GM12872 (cell line): ENCODE measurements around the gene GRM1.

Experiments used
- TF ChIP-seq, protein P1 (sequence below): IDR thresholded peaks from 3 replicates; pipeline ENCODE4 v1.5.1; 2011; ENCODE audit warnings: low read depth, mild to moderate bottlenecking, low read length, moderate library complexity; ENCODE audit not compliant: insufficient read depth

The GRM1 gene

DNA sequence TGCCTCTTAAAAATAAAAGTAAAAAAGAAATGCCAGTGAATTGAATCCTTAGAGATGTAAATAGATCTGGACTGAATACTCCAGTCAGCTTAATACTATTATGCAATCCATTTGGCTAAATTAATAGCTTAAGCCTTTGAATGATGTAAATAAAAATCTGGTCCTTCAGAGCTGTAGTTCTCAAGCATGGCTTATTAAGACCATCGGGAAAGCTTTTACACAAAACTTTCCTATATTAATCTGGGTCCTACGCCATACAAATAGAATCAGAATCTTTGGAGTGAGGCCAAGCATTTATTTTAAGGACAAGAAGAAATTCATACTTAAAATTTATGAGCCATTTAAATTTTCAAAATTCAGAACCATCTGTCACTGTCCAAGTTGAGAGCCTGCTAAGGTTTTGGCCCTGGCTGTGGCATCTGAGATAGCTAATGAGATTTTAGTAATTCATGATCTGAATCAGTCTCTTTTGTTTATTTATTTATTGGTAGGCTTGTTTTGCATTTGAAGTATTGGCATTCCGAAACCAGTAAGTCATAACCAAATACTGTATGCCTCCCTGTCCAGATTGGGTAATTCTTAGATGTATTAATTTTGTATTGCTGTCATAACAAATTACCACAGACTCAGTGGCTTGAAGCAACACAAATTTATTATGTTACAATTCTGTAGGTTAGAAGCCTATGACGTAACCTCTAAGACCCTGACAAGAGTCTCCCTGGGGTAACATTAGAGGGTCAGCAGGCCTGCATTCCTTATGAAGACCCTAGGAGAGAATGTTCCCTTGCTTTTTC, 286.7 kb downstream of the GRM1 start:
- TF ChIP-seq, protein P1, sequence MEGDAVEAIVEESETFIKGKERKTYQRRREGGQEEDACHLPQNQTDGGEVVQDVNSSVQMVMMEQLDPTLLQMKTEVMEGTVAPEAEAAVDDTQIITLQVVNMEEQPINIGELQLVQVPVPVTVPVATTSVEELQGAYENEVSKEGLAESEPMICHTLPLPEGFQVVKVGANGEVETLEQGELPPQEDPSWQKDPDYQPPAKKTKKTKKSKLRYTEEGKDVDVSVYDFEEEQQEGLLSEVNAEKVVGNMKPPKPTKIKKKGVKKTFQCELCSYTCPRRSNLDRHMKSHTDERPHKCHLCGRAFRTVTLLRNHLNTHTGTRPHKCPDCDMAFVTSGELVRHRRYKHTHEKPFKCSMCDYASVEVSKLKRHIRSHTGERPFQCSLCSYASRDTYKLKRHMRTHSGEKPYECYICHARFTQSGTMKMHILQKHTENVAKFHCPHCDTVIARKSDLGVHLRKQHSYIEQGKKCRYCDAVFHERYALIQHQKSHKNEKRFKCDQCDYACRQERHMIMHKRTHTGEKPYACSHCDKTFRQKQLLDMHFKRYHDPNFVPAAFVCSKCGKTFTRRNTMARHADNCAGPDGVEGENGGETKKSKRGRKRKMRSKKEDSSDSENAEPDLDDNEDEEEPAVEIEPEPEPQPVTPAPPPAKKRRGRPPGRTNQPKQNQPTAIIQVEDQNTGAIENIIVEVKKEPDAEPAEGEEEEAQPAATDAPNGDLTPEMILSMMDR, result no peak

GRCh38 chr6:146316175-146316495, 287.3 kb downstream of the GRM1 start:
- TF ChIP-seq, protein P1, result no peak

DNA sequence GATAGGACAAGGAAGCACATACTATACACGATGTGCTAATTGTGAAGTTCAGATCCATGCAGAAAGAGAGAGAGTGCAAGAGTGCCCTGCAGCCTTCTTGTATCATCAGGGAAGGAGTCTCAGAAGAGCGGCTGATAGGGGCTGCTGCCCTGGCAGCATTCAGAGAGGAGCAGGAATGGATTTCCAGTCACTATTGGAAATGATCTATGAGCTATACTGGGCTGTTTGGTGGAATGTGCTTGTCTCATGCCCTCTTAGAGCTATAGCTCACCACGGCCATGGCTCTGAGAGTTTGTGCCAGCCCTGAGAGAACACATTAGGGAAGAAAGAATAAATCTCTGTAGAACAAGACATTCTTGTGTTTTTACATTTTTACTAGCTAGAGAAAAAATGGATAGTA, 302.2 kb downstream of the GRM1 start:
- TF ChIP-seq, protein P1, result no peak

- TF ChIP-seq, protein P1, result no peak
These were observed 306.5 kb downstream of the GRM1 start for GRCh38 chr6:146335336-146335735.

DNA sequence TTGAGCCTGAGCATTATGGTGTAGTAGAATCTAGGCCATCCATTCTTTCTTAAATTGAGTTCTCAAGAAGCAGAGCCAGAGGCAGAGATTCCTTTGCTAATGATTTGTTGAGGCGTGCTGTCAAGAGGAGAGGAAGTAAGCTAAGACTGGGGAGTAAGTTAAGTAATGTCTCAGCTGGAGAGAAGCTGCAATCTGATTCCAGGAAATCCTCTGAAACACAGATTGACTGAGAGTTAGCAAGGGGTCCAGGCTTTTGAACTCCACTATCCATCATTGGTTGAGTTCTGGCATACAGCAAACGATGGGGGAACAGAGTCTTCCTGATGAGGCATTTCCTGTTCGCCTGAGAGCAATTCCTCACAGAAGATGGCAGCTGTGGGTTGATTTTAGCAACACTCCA, 307.3 kb downstream of the GRM1 start:
- TF ChIP-seq, protein P1, result no peak

GRCh38 chr6:146337376-146337775, 308.5 kb downstream of the GRM1 start:
- TF ChIP-seq, protein P1, result no peak

DNA sequence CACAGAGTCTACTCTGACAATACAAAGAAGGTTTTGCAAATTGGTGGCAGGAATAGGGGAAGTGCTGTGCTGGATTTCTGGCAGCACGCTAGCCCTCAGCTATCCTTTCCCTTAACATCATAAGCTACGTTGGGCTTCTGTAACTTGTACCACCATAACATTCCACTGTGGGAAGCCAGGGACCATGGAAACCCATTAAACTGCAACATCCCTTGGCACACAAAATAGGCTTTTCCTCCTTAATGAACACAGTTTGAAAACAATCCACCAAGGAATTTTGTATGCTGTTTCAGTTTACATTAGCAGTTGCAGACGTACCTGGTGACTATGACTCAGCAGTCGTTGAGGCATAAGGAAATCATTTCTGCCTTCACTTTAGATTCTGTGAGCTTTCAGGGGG, 310.9 kb downstream of the GRM1 start:
- TF ChIP-seq, protein P1, result no peak
